ENCODE measurements around the gene EMILIN2.

Gene EMILIN2

GRCh38 chr18:2893676-2894075 lies 46.9 kb downstream of the EMILIN2 start:
- Histone ChIP-seq H3K4me3 (ENCODE audit: low read depth, low read length) (no peak overlapping the region), H3K4me2 (ENCODE audit: low read length) (peak overlapping the region; percentile 9), H3K4me1 (peaks cover 79% of the 10 kb centered on the region), H2AFZ (no peak overlapping the region), H3K9me3 (ENCODE audit: control insufficient read depth, low read length) (no peaks in the 10 kb centered on the region), H3K27ac (peak overlapping the region; percentile 87), H3K79me2 (peaks cover 46% of the 10 kb centered on the region), H3K27me3 (ENCODE audit: control insufficient read depth, insufficient read depth, low read length) (no peaks in the 10 kb centered on the region), H3K9ac (peak overlapping the region; percentile 22), H3K36me3 (ENCODE audit: control insufficient read depth, insufficient read depth, low read length) (no peaks in the 10 kb centered on the region)
- TF ChIP-seq CTCF (IDR thresholded peaks at IDR 0.05) = no peak

- Histone ChIP-seq H3K9ac (peak overlapping the region; percentile 22), H3K36me3 (ENCODE audit: control insufficient read depth, insufficient read depth, low read length) (no peaks in the 10 kb centered on the region), H3K79me2 (peaks cover 46% of the 10 kb centered on the region), H3K9me3 (ENCODE audit: control insufficient read depth, low read length) (no peaks in the 10 kb centered on the region), H3K4me2 (ENCODE audit: low read length) (peak overlapping the region; percentile 43), H3K27me3 (ENCODE audit: control insufficient read depth, insufficient read depth, low read length) (no peaks in the 10 kb centered on the region), H2AFZ (no peak overlapping the region), H3K27ac (peak overlapping the region; percentile 87), H3K4me3 (ENCODE audit: low read depth, low read length) (no peak overlapping the region), H3K4me1 (peaks cover 85% of the 10 kb centered on the region)
- TF ChIP-seq CTCF (IDR thresholded peaks at IDR 0.05) = no peak
Measured at GRCh38 chr18:2894131-2894840, 47.5 kb downstream of the EMILIN2 start.

GRCh38 chr18:2894841-2895370 lies 48.1 kb downstream of the EMILIN2 start:
- no peak overlapping the region for H3K9ac ChIP-seq

GRCh38 chr18:2895391-2895790 lies 48.6 kb downstream of the EMILIN2 start:
- H3K9me3 ChIP-seq (ENCODE audit: control insufficient read depth, low read length) = no peaks in the 10 kb centered on the region
- no peak overlapping the region for H3K4me2 ChIP-seq (ENCODE audit: low read length)
- no peaks in the 10 kb centered on the region for H3K36me3 ChIP-seq (ENCODE audit: control insufficient read depth, insufficient read depth, low read length)
- H3K27ac ChIP-seq = peak overlapping the region; percentile 87
- no peak overlapping the region for H3K9ac ChIP-seq
- TF ChIP-seq CTCF (IDR thresholded peaks at IDR 0.05) = no peak
- peaks cover 46% of the 10 kb centered on the region for H3K79me2 ChIP-seq
- no peak overlapping the region for H2AFZ ChIP-seq
- no peak overlapping the region for H3K4me3 ChIP-seq (ENCODE audit: low read depth, low read length)
- peaks cover 87% of the 10 kb centered on the region for H3K4me1 ChIP-seq
- no peaks in the 10 kb centered on the region for H3K27me3 ChIP-seq (ENCODE audit: control insufficient read depth, insufficient read depth, low read length)

More at GRCh38 chr18:2894841-2895370, 48.1 kb downstream of the EMILIN2 start:
- Histone ChIP-seq H3K4me3 (ENCODE audit: low read depth, low read length) (no peak overlapping the region), H3K36me3 (ENCODE audit: control insufficient read depth, insufficient read depth, low read length) (no peaks in the 10 kb centered on the region), H3K27me3 (ENCODE audit: control insufficient read depth, insufficient read depth, low read length) (no peaks in the 10 kb centered on the region), H2AFZ (no peak overlapping the region), H3K9me3 (ENCODE audit: control insufficient read depth, low read length) (no peaks in the 10 kb centered on the region), H3K4me1 (peaks cover 86% of the 10 kb centered on the region), H3K79me2 (peaks cover 46% of the 10 kb centered on the region), H3K27ac (peak overlapping the region; percentile 87), H3K4me2 (ENCODE audit: low read length) (peak overlapping the region; percentile 43)
- TF ChIP-seq CTCF (IDR thresholded peaks at IDR 0.05) = no peak

- Histone ChIP-seq H3K4me3 (ENCODE audit: low read depth, low read length) (no peak overlapping the region), H3K27me3 (ENCODE audit: control insufficient read depth, insufficient read depth, low read length) (no peaks in the 10 kb centered on the region), H3K9ac (no peak overlapping the region), H3K27ac (peak overlapping the region; percentile 99), H3K9me3 (ENCODE audit: control insufficient read depth, low read length) (no peaks in the 10 kb centered on the region), H3K79me2 (peaks cover 33% of the 10 kb centered on the region), H3K4me2 (ENCODE audit: low read length) (no peak overlapping the region), H3K4me1 (peaks cover 85% of the 10 kb centered on the region), H2AFZ (no peak overlapping the region), H3K36me3 (ENCODE audit: control insufficient read depth, insufficient read depth, low read length) (no peaks in the 10 kb centered on the region)
- no peak for TF ChIP-seq CTCF (IDR thresholded peaks at IDR 0.05)
Measured at GRCh38 chr18:2896990-2897389, 50.2 kb downstream of the EMILIN2 start.

Data from parathyroid adenoma (tissue), 2 donors.